SK-N-SH (cell line): ENCODE data around the gene CYP2W1.

Source experiments
- CHD2 ChIP-seq: fragments of 150-350 bp; IDR thresholded peaks from 2 replicates; pipeline ENCODE4 v1.6.1; 2018; ENCODE audit warnings: low read length; ENCODE audit not compliant: partially characterized antibody
- CTCF ChIP-seq: fragments of 200-600 bp; sonication (generic); IDR thresholded peaks from 2 replicates; pipeline ENCODE4 v1.6.1; 2017; ENCODE audit warnings: antibody characterized with exemption, mild to moderate bottlenecking, moderate library complexity
- GABPA ChIP-seq: IDR thresholded peaks from 2 replicates; pipeline ENCODE4 v1.4.0; 2012; ENCODE audit warnings: low read depth, mild to moderate bottlenecking
- MAX ChIP-seq: IDR thresholded peaks from 2 replicates; pipeline ENCODE4 v1.4.0; 2012; ENCODE audit warnings: low read depth
- NFIC ChIP-seq: IDR thresholded peaks from 2 replicates; pipeline ENCODE4 v1.4.0; 2012; ENCODE audit warnings: borderline replicate concordance
- REST ChIP-seq: IDR thresholded peaks from 2 replicates; pipeline ENCODE4 v1.6.1; 2012; ENCODE audit warnings: mild to moderate bottlenecking, low read depth, low read length, moderate library complexity
- SIN3A ChIP-seq: IDR thresholded peaks from 2 replicates; pipeline ENCODE4 v1.6.1; 2012; ENCODE audit warnings: low read depth, mild to moderate bottlenecking, low read length, moderate library complexity, borderline replicate concordance
- TEAD4 ChIP-seq: IDR thresholded peaks from 2 replicates; pipeline ENCODE4 v1.4.0; 2012; ENCODE audit warnings: mild to moderate bottlenecking, borderline replicate concordance; ENCODE audit not compliant: insufficient read depth
- ZBTB33 ChIP-seq: IDR thresholded peaks from 2 replicates; pipeline ENCODE4 v1.4.0; 2012; ENCODE audit warnings: low read depth, borderline replicate concordance

- TF ChIP-seq CTCF (no peak), MAX (no peak), GABPA (no peak), NFIC (no peak), SIN3A (no peak), TEAD4 (no peak), ZBTB33 (no peak), CHD2 (no peak), REST (no peak)
Measured at GRCh38 chr7:947391-948210, 35.4 kb upstream of the CYP2W1 start.
